ENCODE data around the gene PTPRB. TPM values are rescaled to one million over a fixed set of nuclear protein-coding genes. Genes with fewer than 3 reads are reported as not detected.

The PTPRB gene
- total RNA-seq, 1 experiment from 2014 or later, result 0.82 TPM

DNA sequence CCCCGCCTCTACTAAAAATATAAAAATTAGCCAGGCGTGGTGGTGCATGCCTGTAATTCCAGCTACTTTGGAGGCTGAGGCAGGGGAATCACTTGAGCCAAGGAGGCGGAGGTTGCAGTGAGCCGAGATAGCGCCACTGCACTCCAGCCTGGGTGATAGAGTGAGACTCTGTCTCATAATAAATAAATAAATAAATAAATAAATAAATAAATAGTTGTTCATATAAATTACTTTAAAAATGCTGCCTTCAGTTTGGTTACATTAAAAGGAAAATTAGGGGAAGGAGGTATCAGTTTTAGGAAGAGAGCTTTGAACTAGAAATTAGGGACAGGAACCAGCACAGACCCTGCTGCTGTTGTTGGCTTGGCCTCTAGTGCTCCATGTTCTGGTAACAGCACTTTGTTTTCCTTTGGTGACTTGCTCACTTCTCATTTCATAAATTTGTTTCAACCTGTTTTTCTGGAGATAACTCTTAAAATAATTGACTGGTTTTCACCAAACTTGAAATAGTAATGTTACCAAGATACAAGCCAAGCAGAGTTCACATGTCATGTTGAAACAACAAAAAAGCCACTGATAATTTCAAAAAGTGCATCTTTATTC lies 22.9 kb upstream of the PTPRB start:
- no peak for DNase-seq (ENCODE audit: unreplicated experiment)
- Mint-ChIP-seq H3K36me3 (ENCODE audit: insufficient read depth, unreplicated experiment) (no peaks in the 10 kb centered on the region), H3K27me3 (ENCODE audit: insufficient read depth, unreplicated experiment) (no peaks in the 10 kb centered on the region), H3K4me3 (ENCODE audit: unreplicated experiment) (no peak overlapping the region), H3K27ac (ENCODE audit: low read depth, unreplicated experiment) (no peak overlapping the region), H3K9me3 (ENCODE audit: unreplicated experiment) (no peaks in the 10 kb centered on the region), H3K4me1 (ENCODE audit: insufficient read depth, unreplicated experiment) (peaks cover 14% of the 10 kb centered on the region)
- intact Hi-C loops (cut with micrococcal nuclease), result no loop called here
- POLR2A ChIA-PET, result no interaction called here
- TF ChIP-seq, protein P1, sequence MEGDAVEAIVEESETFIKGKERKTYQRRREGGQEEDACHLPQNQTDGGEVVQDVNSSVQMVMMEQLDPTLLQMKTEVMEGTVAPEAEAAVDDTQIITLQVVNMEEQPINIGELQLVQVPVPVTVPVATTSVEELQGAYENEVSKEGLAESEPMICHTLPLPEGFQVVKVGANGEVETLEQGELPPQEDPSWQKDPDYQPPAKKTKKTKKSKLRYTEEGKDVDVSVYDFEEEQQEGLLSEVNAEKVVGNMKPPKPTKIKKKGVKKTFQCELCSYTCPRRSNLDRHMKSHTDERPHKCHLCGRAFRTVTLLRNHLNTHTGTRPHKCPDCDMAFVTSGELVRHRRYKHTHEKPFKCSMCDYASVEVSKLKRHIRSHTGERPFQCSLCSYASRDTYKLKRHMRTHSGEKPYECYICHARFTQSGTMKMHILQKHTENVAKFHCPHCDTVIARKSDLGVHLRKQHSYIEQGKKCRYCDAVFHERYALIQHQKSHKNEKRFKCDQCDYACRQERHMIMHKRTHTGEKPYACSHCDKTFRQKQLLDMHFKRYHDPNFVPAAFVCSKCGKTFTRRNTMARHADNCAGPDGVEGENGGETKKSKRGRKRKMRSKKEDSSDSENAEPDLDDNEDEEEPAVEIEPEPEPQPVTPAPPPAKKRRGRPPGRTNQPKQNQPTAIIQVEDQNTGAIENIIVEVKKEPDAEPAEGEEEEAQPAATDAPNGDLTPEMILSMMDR (IDR thresholded peaks at IDR 0.05; ENCODE audit: unreplicated experiment), result no peak
- no TSS peak for BruUV-seq (replicated peaks)
- CTCF ChIA-PET, result interaction anchor here (0.6 to 0.7 kb wide), 2 partner anchors 42 to 248 kb away, joined by 4 to 5 read pairs; no protein-coding TSS in a partner anchor

- BruUV-seq (replicated peaks), result no TSS peak
- no peak overlapping the region for H3K4me3 Mint-ChIP-seq (ENCODE audit: unreplicated experiment)
- H3K9me3 Mint-ChIP-seq (ENCODE audit: unreplicated experiment), result no peaks in the 10 kb centered on the region
- intact Hi-C loops (cut with micrococcal nuclease), result no loop called here
- no peaks in the 10 kb centered on the region for H3K36me3 Mint-ChIP-seq (ENCODE audit: insufficient read depth, unreplicated experiment)
- H3K4me1 Mint-ChIP-seq (ENCODE audit: insufficient read depth, unreplicated experiment), result peaks cover 14% of the 10 kb centered on the region
- TF ChIP-seq, protein P1 (IDR thresholded peaks at IDR 0.05; ENCODE audit: unreplicated experiment), result no peak
- DNase-seq (ENCODE audit: unreplicated experiment), result no peak
- no peaks in the 10 kb centered on the region for H3K27me3 Mint-ChIP-seq (ENCODE audit: insufficient read depth, unreplicated experiment)
- ChIA-PET POLR2A (no interaction called here), CTCF (interaction anchor here (0.6 to 0.9 kb wide), 3 partner anchors 42 to 779 kb away, joined by 3 to 5 read pairs (median 3); no protein-coding TSS in a partner anchor)
- no peak overlapping the region for H3K27ac Mint-ChIP-seq (ENCODE audit: low read depth, unreplicated experiment)
Observed at GRCh38 chr12:70659077-70659606, 21.9 kb upstream of the PTPRB start.

- BruUV-seq (replicated peaks), result no TSS peak
- intact Hi-C loops (cut with micrococcal nuclease), result no loop called here
- H3K36me3 Mint-ChIP-seq (ENCODE audit: insufficient read depth, unreplicated experiment), result no peaks in the 10 kb centered on the region
Observed at GRCh38 chr12:70657616-70658286, 20.5 kb upstream of the PTPRB start.

GRCh38 chr12:70652451-70652850 lies 15.2 kb upstream of the PTPRB start:
- Mint-ChIP-seq H3K27ac (ENCODE audit: low read depth, unreplicated experiment) (no peak overlapping the region), H3K4me1 (ENCODE audit: insufficient read depth, unreplicated experiment) (peaks cover 7% of the 10 kb centered on the region), H3K27me3 (ENCODE audit: insufficient read depth, unreplicated experiment) (no peaks in the 10 kb centered on the region), H3K9me3 (ENCODE audit: unreplicated experiment) (no peaks in the 10 kb centered on the region), H3K36me3 (ENCODE audit: insufficient read depth, unreplicated experiment) (no peaks in the 10 kb centered on the region), H3K4me3 (ENCODE audit: unreplicated experiment) (no peak overlapping the region)
- CTCF ChIA-PET, result interaction anchor here (0.6 kb wide), 1 partner anchor 9 kb away, joined by 5 read pairs; no protein-coding TSS in a partner anchor
- TF ChIP-seq, protein P1 (IDR thresholded peaks at IDR 0.05; ENCODE audit: unreplicated experiment), result no peak
- intact Hi-C loops (cut with micrococcal nuclease), result no loop called here
- DNase-seq (ENCODE audit: unreplicated experiment), result no peak
- POLR2A ChIA-PET, result no interaction called here
- no TSS peak for BruUV-seq (replicated peaks)

More at GRCh38 chr12:70657616-70658286, 20.5 kb upstream of the PTPRB start:
- POLR2A ChIA-PET, result no interaction called here
- no peaks in the 10 kb centered on the region for H3K27me3 Mint-ChIP-seq (ENCODE audit: insufficient read depth, unreplicated experiment)
- H3K4me1 Mint-ChIP-seq (ENCODE audit: insufficient read depth, unreplicated experiment), result peaks cover 14% of the 10 kb centered on the region
- no peaks in the 10 kb centered on the region for H3K9me3 Mint-ChIP-seq (ENCODE audit: unreplicated experiment)
- TF ChIP-seq, protein P1 (IDR thresholded peaks at IDR 0.05; ENCODE audit: unreplicated experiment), result no peak
- no peak overlapping the region for H3K27ac Mint-ChIP-seq (ENCODE audit: low read depth, unreplicated experiment)
- H3K4me3 Mint-ChIP-seq (ENCODE audit: unreplicated experiment), result no peak overlapping the region
- CTCF ChIA-PET, result interaction anchor here (1.0 kb wide), 1 partner anchor 61 kb away, joined by 5 read pairs; no protein-coding TSS in a partner anchor
- no peak for DNase-seq (ENCODE audit: unreplicated experiment)
